Measurements from ENCODE around the gene PIK3C2G.

The PIK3C2G gene

GRCh38 chr12:18634382-18634781 lies 373.1 kb downstream of the PIK3C2G start:
- no peak overlapping the region for H3K9ac ChIP-seq (ENCODE audit: low read depth in 1 of 2, low read length in 2 of 2)
- no peaks in the 10 kb centered on the region for H3K9me3 ChIP-seq (ENCODE audit: control insufficient read depth in 2 of 2, low read length in 2 of 2)
- H3K4me1 ChIP-seq (ENCODE audit: control insufficient read depth in 2 of 2, insufficient read depth in 2 of 2, low read length in 2 of 2) = no peaks in the 10 kb centered on the region
- H3K27me3 ChIP-seq (ENCODE audit: control insufficient read depth in 2 of 2, insufficient read depth in 2 of 2, low read length in 2 of 2) = no peaks in the 10 kb centered on the region
- no peak overlapping the region for H3K4me3 ChIP-seq (ENCODE audit: low read length in 2 of 2)
- no peaks in the 10 kb centered on the region for H3K36me3 ChIP-seq (ENCODE audit: control insufficient read depth in 2 of 2, insufficient read depth in 2 of 2, low read length in 2 of 2)
- no peak overlapping the region for H3K27ac ChIP-seq (ENCODE audit: low read depth in 2 of 2, low read length in 2 of 2)

GRCh38 chr12:18640321-18640955 lies 379.1 kb downstream of the PIK3C2G start:
- Histone ChIP-seq H3K27me3 (ENCODE audit: control insufficient read depth in 2 of 2, insufficient read depth in 2 of 2, low read length in 2 of 2) (no peaks in the 10 kb centered on the region), H3K36me3 (ENCODE audit: control insufficient read depth in 2 of 2, insufficient read depth in 2 of 2, low read length in 2 of 2) (no peaks in the 10 kb centered on the region), H3K27ac (ENCODE audit: low read depth in 2 of 2, low read length in 2 of 2) (no peak overlapping the region), H3K9me3 (ENCODE audit: control insufficient read depth in 2 of 2, low read length in 2 of 2) (no peaks in the 10 kb centered on the region), H3K4me1 (ENCODE audit: control insufficient read depth in 2 of 2, insufficient read depth in 2 of 2, low read length in 2 of 2) (peaks cover 0 to 3% of the 10 kb centered on the region in 2 donors), H3K9ac (ENCODE audit: low read depth in 1 of 2, low read length in 2 of 2) (no peak overlapping the region), H3K4me3 (ENCODE audit: low read length in 2 of 2) (no peak overlapping the region)

- Histone ChIP-seq H3K27ac (ENCODE audit: low read depth in 2 of 2, low read length in 2 of 2) (no peak overlapping the region), H3K9ac (ENCODE audit: low read depth in 1 of 2, low read length in 2 of 2) (no peak overlapping the region), H3K4me3 (ENCODE audit: low read length in 2 of 2) (no peak overlapping the region), H3K9me3 (ENCODE audit: control insufficient read depth in 2 of 2, low read length in 2 of 2) (no peaks in the 10 kb centered on the region), H3K4me1 (ENCODE audit: control insufficient read depth in 2 of 2, insufficient read depth in 2 of 2, low read length in 2 of 2) (peaks cover 0 to 3% of the 10 kb centered on the region in 2 donors), H3K27me3 (ENCODE audit: control insufficient read depth in 2 of 2, insufficient read depth in 2 of 2, low read length in 2 of 2) (no peaks in the 10 kb centered on the region), H3K36me3 (ENCODE audit: control insufficient read depth in 2 of 2, insufficient read depth in 2 of 2, low read length in 2 of 2) (no peaks in the 10 kb centered on the region)
These were observed 382.4 kb downstream of the PIK3C2G start for GRCh38 chr12:18643681-18644080.

- Histone ChIP-seq H3K9ac (ENCODE audit: low read depth in 1 of 2, low read length in 2 of 2) (no peak overlapping the region), H3K4me1 (ENCODE audit: control insufficient read depth in 2 of 2, insufficient read depth in 2 of 2, low read length in 2 of 2) (peaks cover 0 to 3% of the 10 kb centered on the region in 2 donors), H3K9me3 (ENCODE audit: control insufficient read depth in 2 of 2, low read length in 2 of 2) (no peaks in the 10 kb centered on the region), H3K27me3 (ENCODE audit: control insufficient read depth in 2 of 2, insufficient read depth in 2 of 2, low read length in 2 of 2) (no peaks in the 10 kb centered on the region), H3K27ac (ENCODE audit: low read depth in 2 of 2, low read length in 2 of 2) (no peak overlapping the region), H3K36me3 (ENCODE audit: control insufficient read depth in 2 of 2, insufficient read depth in 2 of 2, low read length in 2 of 2) (no peaks in the 10 kb centered on the region), H3K4me3 (ENCODE audit: low read length in 2 of 2) (no peak overlapping the region)
These were observed 383.2 kb downstream of the PIK3C2G start for GRCh38 chr12:18644564-18644963.

- Histone ChIP-seq H3K4me1 (ENCODE audit: control insufficient read depth in 2 of 2, insufficient read depth in 2 of 2, low read length in 2 of 2) (peaks cover 0 to 3% of the 10 kb centered on the region in 2 donors), H3K27me3 (ENCODE audit: control insufficient read depth in 2 of 2, insufficient read depth in 2 of 2, low read length in 2 of 2) (no peaks in the 10 kb centered on the region), H3K27ac (ENCODE audit: low read depth in 2 of 2, low read length in 2 of 2) (no peak overlapping the region), H3K9ac (ENCODE audit: low read depth in 1 of 2, low read length in 2 of 2) (no peak overlapping the region), H3K36me3 (ENCODE audit: control insufficient read depth in 2 of 2, insufficient read depth in 2 of 2, low read length in 2 of 2) (no peaks in the 10 kb centered on the region), H3K9me3 (ENCODE audit: control insufficient read depth in 2 of 2, low read length in 2 of 2) (no peaks in the 10 kb centered on the region), H3K4me3 (ENCODE audit: low read length in 2 of 2) (no peak overlapping the region)
These were observed 385.1 kb downstream of the PIK3C2G start for GRCh38 chr12:18646286-18646890.

- Histone ChIP-seq H3K4me1 (ENCODE audit: control insufficient read depth in 2 of 2, insufficient read depth in 2 of 2, low read length in 2 of 2) (no peaks in the 10 kb centered on the region), H3K9me3 (ENCODE audit: control insufficient read depth in 2 of 2, low read length in 2 of 2) (no peaks in the 10 kb centered on the region), H3K9ac (ENCODE audit: low read depth in 1 of 2, low read length in 2 of 2) (no peak overlapping the region)
These were observed 390.2 kb downstream of the PIK3C2G start for GRCh38 chr12:18651525-18651924.

GRCh38 chr12:18652596-18652995 lies 391.3 kb downstream of the PIK3C2G start:
- no peaks in the 10 kb centered on the region for H3K36me3 ChIP-seq (ENCODE audit: control insufficient read depth in 2 of 2, insufficient read depth in 2 of 2, low read length in 2 of 2)
- H3K27ac ChIP-seq (ENCODE audit: low read depth in 2 of 2, low read length in 2 of 2) = no peak overlapping the region
- H3K9ac ChIP-seq (ENCODE audit: low read depth in 1 of 2, low read length in 2 of 2) = no peak overlapping the region
- H3K4me3 ChIP-seq (ENCODE audit: low read length in 2 of 2) = no peak overlapping the region
- H3K4me1 ChIP-seq (ENCODE audit: control insufficient read depth in 2 of 2, insufficient read depth in 2 of 2, low read length in 2 of 2) = no peaks in the 10 kb centered on the region
- H3K27me3 ChIP-seq (ENCODE audit: control insufficient read depth in 2 of 2, insufficient read depth in 2 of 2, low read length in 2 of 2) = no peaks in the 10 kb centered on the region
- H3K9me3 ChIP-seq (ENCODE audit: control insufficient read depth in 2 of 2, low read length in 2 of 2) = no peaks in the 10 kb centered on the region

More at GRCh38 chr12:18651525-18651924, 390.2 kb downstream of the PIK3C2G start:
- Histone ChIP-seq H3K27ac (ENCODE audit: low read depth in 2 of 2, low read length in 2 of 2) (no peak overlapping the region), H3K36me3 (ENCODE audit: control insufficient read depth in 2 of 2, insufficient read depth in 2 of 2, low read length in 2 of 2) (no peaks in the 10 kb centered on the region), H3K27me3 (ENCODE audit: control insufficient read depth in 2 of 2, insufficient read depth in 2 of 2, low read length in 2 of 2) (no peaks in the 10 kb centered on the region), H3K4me3 (ENCODE audit: low read length in 2 of 2) (no peak overlapping the region)

- H3K4me3 ChIP-seq (ENCODE audit: low read length in 2 of 2) = no peak overlapping the region
- H3K27ac ChIP-seq (ENCODE audit: low read depth in 2 of 2, low read length in 2 of 2) = no peak overlapping the region
- no peaks in the 10 kb centered on the region for H3K36me3 ChIP-seq (ENCODE audit: control insufficient read depth in 2 of 2, insufficient read depth in 2 of 2, low read length in 2 of 2)
- no peak overlapping the region for H3K9ac ChIP-seq (ENCODE audit: low read depth in 1 of 2, low read length in 2 of 2)
- H3K9me3 ChIP-seq (ENCODE audit: control insufficient read depth in 2 of 2, low read length in 2 of 2) = no peaks in the 10 kb centered on the region
- H3K27me3 ChIP-seq (ENCODE audit: control insufficient read depth in 2 of 2, insufficient read depth in 2 of 2, low read length in 2 of 2) = no peaks in the 10 kb centered on the region
- no peaks in the 10 kb centered on the region for H3K4me1 ChIP-seq (ENCODE audit: control insufficient read depth in 2 of 2, insufficient read depth in 2 of 2, low read length in 2 of 2)
These were observed 392.1 kb downstream of the PIK3C2G start for GRCh38 chr12:18653465-18653864.

- Histone ChIP-seq H3K9ac (ENCODE audit: low read depth in 1 of 2, low read length in 2 of 2) (no peak overlapping the region), H3K4me3 (ENCODE audit: low read length in 2 of 2) (no peak overlapping the region)
These were observed 394.0 kb downstream of the PIK3C2G start for GRCh38 chr12:18655351-18655750.

GRCh38 chr12:18658179-18658578 lies 396.9 kb downstream of the PIK3C2G start:
- no peaks in the 10 kb centered on the region for H3K4me1 ChIP-seq (ENCODE audit: control insufficient read depth in 2 of 2, insufficient read depth in 2 of 2, low read length in 2 of 2)
- H3K27ac ChIP-seq (ENCODE audit: low read depth in 2 of 2, low read length in 2 of 2) = no peak overlapping the region
- H3K36me3 ChIP-seq (ENCODE audit: control insufficient read depth in 2 of 2, insufficient read depth in 2 of 2, low read length in 2 of 2) = no peaks in the 10 kb centered on the region
- no peaks in the 10 kb centered on the region for H3K9me3 ChIP-seq (ENCODE audit: control insufficient read depth in 2 of 2, low read length in 2 of 2)
- H3K9ac ChIP-seq (ENCODE audit: low read depth in 1 of 2, low read length in 2 of 2) = no peak overlapping the region
- no peak overlapping the region for H3K4me3 ChIP-seq (ENCODE audit: low read length in 2 of 2)
- no peaks in the 10 kb centered on the region for H3K27me3 ChIP-seq (ENCODE audit: control insufficient read depth in 2 of 2, insufficient read depth in 2 of 2, low read length in 2 of 2)

More at GRCh38 chr12:18655351-18655750, 394.0 kb downstream of the PIK3C2G start:
- Histone ChIP-seq H3K4me1 (ENCODE audit: control insufficient read depth in 2 of 2, insufficient read depth in 2 of 2, low read length in 2 of 2) (no peaks in the 10 kb centered on the region), H3K9me3 (ENCODE audit: control insufficient read depth in 2 of 2, low read length in 2 of 2) (no peaks in the 10 kb centered on the region), H3K36me3 (ENCODE audit: control insufficient read depth in 2 of 2, insufficient read depth in 2 of 2, low read length in 2 of 2) (no peaks in the 10 kb centered on the region), H3K27ac (ENCODE audit: low read depth in 2 of 2, low read length in 2 of 2) (no peak overlapping the region), H3K27me3 (ENCODE audit: control insufficient read depth in 2 of 2, insufficient read depth in 2 of 2, low read length in 2 of 2) (no peaks in the 10 kb centered on the region)

All from mucosa of rectum (tissue), 2 donors.